Esophagus squamous epithelium (tissue), 4 donors: Measurements from ENCODE around the gene NEO1.

Experiments used
- POLR2A ChIP-seq, 4 donors: fragments of 450-650 bp; IDR thresholded peaks; one replicate each; pipeline ENCODE4 v1.6.1; 2017; ENCODE audit warnings: antibody characterized with exemption in 4 of 4, mild to moderate bottlenecking in 4 of 4, moderate library complexity in 3 of 4
- TF ChIP-seq, protein P1 (sequence below), 6 experiments: fragments of 450-650 bp in 4 of 6; fragments of 200-600 bp in 2 of 6; sonication (generic) in 2 of 6; IDR thresholded peaks; one replicate each; pipeline ENCODE4 v1.5.1; 2016 to 2019; ENCODE audit warnings: antibody characterized with exemption in 6 of 6, mild to moderate bottlenecking in 4 of 6, moderate library complexity in 4 of 6

DNA sequence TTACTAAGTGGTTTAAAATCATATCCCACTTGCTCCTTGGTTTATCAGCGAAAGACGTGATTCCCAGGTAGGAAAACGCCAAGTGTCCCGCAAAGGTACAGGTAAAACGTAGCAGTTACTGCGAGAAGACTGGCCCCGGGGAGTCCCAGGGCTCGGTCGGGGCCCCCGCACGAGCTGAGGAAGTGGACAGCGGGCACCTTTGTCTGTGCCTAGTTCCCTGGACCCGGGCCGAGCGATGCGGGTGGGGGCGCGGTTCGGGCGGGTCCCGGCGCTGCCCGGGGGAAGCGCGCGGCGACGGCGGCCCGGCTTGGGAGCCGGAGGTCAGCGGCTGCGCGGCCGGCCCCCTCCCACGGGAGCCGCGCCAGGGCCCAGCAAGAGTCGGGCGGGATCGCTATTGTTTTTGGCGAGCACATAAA lies 864 bp upstream of the NEO1 start:
- no peak for TF ChIP-seq POLR2A (IDR thresholded peaks at IDR 0.05)
- TF ChIP-seq, protein P1, sequence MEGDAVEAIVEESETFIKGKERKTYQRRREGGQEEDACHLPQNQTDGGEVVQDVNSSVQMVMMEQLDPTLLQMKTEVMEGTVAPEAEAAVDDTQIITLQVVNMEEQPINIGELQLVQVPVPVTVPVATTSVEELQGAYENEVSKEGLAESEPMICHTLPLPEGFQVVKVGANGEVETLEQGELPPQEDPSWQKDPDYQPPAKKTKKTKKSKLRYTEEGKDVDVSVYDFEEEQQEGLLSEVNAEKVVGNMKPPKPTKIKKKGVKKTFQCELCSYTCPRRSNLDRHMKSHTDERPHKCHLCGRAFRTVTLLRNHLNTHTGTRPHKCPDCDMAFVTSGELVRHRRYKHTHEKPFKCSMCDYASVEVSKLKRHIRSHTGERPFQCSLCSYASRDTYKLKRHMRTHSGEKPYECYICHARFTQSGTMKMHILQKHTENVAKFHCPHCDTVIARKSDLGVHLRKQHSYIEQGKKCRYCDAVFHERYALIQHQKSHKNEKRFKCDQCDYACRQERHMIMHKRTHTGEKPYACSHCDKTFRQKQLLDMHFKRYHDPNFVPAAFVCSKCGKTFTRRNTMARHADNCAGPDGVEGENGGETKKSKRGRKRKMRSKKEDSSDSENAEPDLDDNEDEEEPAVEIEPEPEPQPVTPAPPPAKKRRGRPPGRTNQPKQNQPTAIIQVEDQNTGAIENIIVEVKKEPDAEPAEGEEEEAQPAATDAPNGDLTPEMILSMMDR (IDR thresholded peaks at IDR 0.05), result no peak
